CMK (cell line): ENCODE measurements around the gene MARK2.

ENCODE experiments used
- DNase-seq: peaks from one replicate; pipeline ENCODE4 v3.0.0-alpha.2; 2010; ENCODE audit warnings: low read depth

MARK2 gene

DNA sequence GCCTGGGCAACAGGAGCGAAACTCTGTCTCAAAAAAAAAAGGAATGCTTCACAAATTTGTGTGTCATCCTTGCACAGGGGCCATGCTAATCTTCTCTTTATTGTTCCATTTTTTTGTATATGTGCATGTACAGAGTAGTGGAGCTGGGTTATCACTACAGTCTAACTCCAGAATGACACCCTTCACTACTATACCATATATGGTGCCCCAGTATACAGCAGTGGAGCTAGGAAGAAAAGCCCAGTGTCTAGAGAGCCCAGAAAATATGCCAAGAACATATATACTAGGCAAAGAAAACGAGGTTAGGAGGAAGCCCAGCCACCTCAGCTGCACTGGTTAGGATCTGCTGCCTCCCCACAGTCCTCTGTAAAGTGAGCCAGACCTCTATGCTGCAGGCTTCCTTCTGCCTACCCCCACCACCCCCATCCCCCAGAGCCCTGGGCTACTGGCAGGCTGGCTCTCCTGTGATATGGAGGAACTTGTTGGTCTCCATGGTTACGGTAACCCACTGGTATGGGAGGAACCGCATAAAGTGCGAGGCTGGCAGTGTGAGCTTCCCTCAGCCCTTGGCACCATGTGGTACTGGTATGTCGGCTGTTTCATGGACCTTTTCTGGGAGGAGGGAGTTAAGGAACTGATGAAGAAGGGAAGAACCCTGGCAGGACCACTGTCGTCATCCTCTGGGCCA is 43.8 kb downstream of the MARK2 start:
- peak; percentile 60 for DNase-seq

DNA sequence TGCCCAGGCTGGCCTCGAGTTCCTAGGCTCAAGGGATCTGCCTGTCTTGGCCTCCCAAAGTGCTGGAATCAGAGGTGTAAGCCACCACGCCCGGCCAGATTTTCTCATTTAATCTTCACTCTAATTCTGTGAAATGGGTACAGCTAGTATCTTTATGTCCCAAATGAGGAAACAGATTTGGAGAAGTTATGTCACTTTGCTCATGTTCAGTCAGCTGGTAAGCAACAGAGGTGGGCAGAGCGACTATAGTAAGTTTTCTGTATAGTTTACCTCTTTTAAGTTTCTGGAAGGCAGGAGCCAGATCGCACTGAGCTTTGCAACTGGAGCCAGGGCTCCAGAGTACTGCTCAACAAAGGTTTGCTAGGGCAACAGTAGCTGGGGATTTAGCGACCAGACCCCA is 44.9 kb downstream of the MARK2 start:
- no peak for DNase-seq

DNA sequence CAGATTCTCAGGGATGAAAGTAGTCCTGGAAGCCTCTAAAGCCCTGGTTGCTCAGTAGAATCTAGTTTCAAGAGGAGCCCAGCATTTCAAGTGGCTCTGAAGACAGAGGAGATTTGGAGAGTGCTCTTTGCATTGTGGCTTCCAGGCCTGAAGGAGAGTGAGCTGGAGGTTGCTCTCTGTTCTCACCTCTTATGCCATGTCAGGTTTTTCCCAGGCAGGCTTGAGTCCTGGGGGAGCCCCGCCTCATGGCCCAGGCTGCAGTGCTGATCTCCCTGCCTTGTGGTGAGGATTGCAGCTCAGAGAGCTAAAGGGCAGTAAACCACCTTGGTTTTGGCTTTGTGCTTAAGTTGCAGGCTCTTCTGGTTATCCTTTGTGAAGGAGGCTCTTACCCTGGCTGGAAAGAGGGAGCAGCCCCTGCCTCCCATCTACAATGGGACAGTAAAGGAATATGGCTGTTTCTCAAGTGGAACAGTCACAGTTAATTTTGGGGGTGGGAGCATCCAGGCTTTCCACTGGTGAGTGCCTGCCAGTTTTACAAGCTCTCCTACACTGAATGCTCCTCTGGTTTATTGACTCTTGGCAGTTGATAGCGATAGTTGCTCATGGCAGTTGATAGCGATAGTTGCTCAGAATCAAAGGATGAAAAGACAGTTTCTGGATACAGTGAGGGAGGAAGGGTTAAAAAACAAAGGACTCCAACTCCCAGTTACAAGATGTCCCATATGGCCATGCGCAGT is 45.5 kb downstream of the MARK2 start:
- DNase-seq: no peak

DNA sequence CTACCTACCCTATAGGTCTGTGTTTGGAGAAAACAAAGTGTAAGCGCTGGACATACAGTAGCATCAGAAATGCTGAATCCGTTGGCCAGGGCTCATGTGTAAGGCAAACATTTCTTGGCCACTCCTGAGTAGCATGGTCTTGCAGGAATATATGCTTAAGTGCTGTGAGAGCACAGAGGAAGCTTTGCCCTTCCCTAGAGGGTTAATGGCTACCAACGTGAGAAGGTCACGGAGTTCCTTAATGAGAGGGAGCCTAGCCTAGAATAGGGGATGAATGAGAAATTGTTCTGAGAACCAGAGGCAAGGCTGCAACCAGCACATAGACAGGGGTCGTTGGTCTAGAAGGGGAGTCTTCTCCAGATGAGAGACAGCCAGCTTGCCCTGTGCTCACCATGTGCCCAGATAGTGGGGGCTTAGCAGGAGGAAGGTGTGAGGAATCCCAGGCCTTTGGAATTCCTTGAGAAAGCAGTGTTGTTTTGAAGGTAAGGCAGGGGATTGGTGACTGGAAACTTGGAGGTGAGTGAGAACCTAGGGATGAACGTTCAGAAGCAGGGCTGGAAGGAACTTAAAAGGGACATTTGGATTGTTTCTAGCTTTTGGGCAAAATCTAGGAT is 48.6 kb downstream of the MARK2 start:
- no peak for DNase-seq

DNA sequence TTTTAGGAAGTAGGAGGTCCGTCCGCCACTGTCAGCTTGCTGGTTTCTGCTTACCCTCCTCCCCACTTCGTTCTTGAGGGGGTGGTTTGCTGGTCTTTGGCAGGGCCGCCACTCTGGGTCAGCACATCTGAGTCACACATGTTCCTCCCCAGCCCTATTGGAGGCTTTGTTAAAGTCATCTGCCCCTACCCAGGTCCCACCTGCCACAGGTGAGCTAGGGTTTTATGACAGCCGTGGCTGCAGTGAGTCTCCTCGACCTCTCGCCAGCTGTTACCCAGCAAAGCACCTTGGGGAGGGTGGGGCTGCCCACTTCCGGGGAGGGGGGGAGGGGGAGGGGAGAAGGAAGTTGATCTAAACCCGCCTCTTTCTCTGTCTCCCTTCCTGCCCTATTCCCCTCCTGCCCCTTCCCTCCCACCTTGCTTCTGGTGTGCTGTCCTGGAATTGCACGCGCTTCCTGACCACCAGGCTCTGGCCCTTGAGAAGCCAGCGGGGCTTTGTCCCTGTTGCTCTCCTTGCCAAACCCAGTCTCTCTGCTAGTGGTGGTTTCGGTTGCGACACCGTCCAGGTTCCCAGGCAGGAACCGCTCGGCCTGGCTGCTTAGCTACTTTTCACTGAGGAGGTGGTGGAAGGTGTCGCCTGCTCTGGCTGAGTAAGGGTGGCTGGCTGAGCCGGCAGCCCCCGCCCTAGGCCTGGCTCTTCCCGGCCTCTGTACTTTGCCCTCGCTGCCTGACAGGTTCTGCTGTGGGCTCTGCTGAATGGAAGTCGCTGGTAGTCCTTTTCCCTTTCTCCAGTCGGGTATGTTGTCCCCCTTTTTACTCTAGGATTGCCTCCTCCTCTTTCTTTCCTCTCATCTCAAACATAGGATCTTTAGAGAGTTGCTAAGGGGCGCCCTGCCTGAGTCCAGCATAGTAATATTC is 49.5 kb downstream of the MARK2 start:
- no peak for DNase-seq

DNA sequence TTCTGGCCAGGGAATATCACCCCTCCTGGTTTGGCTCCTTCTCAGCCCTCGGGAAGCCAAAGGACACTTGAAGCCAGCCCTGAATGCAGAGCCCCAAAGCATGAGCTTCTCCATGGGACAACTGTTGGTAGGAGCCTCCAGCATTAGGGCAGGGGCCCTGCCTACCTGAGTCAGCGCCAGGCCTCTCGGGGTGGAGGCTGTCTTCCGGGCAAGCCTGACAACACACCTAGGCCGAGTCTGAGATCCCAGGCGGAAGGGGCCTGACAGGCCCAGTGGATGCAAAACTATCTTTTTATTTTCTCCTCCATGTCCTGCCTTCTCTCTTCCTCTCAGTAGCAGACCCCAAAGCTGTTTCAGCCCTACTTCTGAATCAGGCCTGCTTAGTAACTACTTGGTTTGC is 50.4 kb downstream of the MARK2 start:
- DNase-seq: no peak

DNA sequence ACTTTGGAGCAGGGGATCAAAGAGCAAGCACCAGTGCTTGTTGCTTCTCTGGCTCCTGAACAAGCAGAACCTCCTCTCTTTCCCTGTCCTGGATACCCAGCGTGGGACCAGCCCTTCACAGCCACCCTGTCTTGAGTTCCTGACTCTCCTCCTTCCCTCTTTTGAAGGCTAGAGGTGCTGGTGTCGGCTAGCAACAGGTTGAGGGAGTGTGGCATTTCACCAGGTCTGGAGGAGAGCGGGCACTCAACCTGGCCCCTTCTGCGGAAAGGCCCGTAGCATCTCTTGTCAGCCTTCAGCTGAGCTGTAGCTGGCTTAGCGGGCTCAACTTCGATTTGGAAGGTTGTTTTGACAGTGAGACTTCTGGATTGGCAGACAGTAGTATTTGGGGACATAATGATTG is 51.5 kb downstream of the MARK2 start:
- DNase-seq: no peak

DNA sequence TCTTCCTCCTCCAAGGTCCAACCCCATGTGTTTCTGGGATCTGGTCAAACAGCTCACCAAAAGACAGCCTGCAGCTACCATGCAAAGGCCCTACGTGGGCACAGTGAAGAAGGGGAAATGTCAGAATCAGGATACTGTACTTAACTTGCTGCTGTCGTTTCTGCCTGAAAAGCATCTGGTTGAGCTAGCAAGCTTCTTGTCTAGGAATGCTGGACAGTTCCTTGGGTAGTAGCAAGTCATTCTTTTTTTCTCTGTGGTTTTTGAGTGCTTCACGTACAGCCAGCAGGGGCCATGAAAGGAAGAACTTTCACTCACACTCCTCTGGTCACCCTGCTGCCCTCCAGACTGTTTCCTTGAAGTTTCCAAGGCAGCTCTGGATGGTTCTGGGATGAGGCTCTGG is 53.3 kb downstream of the MARK2 start:
- no peak for DNase-seq

DNA sequence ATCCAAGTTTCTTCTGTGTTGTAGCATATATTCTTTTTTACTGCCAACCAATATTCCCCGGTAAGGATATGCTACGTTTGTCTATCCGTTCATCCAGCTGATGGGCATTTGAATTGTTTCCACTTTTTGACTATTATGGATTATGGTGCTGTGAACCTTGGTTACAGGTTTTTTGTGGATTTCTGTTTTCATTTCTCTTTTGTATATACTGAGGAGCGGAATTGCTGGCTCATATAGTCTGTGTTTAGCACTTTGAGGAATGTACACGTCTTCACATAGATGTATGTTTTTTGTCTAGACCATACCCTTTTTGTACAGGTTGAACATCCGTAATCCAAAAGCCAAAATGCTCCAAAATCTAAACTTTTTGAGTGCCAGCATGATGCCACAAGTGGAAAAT is 54.4 kb downstream of the MARK2 start:
- no peak for DNase-seq

DNA sequence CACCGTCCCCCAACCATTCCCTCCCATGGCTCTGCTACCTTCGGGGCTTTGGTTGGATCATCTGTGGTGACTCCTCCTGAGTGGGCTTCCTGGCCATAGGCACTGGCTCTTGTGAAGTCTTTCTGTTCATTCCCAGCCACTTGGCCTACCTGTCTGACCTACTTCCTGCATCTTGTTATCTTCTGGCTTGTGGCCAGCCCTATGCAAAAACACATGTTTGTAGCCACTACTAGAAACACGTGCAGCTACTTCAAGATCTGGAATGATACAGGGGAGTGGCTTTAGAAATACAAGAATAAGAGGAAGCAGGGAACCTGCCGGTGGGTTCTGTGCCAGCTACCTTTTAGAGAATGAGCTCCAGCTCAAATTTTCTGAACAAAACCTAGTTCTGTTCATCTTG is 57.2 kb downstream of the MARK2 start:
- no peak for DNase-seq

DNA sequence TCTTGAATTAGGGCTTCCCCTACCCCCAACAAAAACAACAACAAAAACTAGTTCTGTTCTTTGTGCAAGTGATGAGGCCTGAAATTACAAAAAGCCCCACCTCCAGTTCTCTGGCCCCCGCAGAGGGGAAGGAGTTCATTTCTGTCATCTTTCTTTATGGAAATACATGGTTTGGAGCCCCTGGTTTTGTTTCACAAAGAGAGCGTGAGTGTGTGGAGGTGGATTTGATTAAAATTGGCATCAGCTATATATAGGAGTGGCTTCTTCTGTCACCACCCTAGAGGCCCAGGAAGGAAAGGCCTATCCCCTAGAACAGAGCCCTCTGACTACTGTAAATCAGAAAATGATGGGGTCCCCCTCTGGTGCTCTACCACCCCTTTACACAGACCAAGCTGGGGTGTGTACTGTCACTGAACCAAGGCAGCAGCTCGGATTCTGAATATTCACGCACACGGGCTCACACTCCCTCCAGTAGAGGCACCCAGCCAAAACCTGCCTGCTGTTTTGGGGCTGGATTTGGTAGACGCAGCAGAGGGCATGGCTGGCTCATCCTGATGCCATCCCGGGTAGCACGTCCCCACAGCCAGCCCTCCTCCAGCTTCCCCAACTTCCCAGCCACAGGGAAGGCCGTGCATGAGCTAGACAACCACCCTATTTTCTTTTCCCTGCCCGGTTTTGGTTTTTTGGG is 58.7 kb downstream of the MARK2 start:
- DNase-seq: no peak

DNA sequence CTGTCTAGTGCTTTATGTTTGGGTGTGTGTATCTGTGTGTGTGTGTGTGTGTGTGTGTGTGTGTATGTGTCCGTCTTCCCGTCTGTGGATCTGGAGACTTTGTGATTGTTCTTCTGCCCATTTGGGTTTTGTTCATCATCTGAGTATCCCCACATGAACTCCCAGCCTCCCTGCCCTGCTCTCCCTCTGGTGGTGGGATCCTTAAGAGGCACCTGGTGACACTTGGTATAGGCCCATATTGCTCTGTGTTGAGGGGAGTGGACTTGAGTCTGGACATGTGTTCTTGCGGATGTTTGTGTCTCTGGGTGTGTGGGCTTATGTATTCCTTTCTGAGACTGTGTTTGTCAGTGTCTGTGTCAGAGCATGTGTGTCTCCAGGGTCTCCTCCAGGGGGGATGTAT is 62.8 kb downstream of the MARK2 start:
- DNase-seq: no peak

DNA sequence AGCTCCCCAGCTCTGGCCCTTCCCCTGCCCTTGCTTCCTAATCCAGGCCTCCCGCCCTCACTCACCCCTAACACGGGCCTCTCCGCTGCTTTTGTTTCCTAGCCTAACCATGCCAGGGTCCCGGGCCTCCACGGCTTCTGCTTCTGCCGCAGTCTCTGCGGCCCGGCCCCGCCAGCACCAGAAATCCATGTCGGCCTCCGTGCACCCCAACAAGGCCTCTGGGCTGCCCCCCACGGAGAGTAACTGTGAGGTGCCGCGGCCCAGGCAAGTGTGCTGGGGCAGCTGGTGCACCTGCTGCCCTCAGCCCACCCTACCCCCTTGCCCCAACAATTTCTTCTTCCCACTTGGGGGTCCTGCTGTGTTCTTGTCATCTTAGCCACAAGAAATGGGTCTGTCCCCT is 65.0 kb downstream of the MARK2 start:
- DNase-seq: no peak

DNA sequence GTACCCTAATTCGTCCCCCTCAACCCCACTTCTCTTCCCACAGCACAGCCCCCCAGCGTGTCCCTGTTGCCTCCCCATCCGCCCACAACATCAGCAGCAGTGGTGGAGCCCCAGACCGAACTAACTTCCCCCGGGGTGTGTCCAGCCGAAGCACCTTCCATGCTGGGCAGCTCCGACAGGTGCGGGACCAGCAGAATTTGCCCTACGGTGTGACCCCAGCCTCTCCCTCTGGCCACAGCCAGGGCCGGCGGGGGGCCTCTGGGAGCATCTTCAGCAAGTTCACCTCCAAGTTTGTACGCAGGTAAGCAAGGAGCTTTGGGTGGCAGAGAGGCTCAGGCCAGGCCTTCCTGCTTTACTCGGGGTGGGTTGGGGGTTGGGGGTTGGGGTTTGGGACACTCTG is 65.8 kb downstream of the MARK2 start:
- no peak for DNase-seq

DNA sequence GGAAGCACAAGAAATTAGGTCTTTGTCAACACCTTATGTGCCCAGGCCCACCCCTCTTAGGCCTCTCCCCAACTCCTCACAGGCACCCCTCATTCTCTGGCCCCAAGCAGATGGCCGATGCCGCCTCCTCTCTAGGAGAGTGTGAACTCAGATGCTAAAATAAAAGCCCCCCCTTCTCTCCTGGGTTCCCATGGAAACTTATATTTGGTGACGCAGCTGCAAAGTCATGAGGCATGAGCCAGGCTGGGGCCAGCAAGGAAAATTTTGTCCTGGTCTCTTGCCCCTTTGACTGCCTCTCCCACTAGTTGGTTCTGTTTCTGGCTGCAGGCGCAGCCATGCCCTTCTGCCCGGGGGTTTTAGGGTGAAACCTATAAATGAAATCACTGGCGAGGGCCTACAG is 66.3 kb downstream of the MARK2 start:
- DNase-seq: no peak

DNA sequence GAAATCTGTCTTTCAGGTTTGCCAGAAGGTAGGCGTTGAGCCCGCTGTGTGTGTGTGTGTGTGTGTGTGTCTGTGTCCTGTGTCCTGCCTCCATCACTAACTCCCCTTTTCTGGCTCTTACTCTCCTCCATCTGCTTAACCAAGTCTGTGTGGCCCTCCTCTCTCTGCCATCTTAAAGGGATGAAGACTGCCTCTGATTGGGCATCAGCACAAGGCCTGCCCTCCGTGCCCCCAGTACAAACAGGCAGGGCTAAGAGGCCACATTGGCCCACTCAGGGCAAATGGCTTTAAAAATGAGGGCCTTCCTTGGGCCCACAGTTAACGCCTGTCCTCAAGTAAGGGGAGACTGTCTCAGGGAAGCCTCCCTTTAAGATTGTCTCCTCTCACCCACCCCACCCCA is 67.2 kb downstream of the MARK2 start:
- no peak for DNase-seq

DNA sequence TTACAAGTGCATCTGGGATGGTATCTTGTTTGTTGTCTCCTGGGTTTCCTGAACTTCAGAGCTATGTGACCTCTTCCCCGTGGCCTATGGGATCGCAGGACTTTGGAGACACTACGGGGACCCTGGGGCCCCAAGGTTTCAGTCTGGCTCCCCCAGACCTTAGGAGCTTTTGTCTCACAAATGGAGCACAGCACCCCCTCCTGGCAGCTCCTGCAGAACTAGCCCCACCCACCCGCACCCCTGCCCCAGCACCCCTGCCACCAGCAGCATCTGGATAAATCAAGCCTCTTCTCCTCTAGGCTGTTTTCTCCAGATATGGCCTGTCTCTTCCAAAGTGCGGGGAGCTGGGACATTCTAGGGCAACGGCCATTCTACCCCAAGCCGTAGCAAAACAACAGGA is 67.7 kb downstream of the MARK2 start:
- no peak for DNase-seq

DNA sequence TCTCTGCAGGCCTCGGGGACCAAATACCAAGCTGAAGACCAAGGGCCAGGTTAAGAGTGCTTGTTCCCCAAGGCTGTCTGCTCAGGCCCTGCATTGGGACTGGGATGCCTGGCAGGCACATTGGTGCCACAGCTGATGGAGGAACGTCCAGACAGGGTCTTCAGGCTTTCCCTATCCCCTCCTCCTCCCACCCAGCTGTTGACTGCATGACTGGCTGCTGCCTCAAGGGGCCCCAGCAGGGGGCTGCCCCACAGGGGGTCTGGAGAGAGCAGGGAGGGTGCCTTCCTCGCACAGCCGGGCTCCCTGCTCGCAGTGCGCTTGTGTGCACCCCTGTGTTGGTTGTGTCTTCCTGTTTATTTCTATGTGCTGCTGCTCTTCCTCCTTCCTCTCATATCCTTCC is 68.2 kb downstream of the MARK2 start:
- DNase-seq: no peak

DNA sequence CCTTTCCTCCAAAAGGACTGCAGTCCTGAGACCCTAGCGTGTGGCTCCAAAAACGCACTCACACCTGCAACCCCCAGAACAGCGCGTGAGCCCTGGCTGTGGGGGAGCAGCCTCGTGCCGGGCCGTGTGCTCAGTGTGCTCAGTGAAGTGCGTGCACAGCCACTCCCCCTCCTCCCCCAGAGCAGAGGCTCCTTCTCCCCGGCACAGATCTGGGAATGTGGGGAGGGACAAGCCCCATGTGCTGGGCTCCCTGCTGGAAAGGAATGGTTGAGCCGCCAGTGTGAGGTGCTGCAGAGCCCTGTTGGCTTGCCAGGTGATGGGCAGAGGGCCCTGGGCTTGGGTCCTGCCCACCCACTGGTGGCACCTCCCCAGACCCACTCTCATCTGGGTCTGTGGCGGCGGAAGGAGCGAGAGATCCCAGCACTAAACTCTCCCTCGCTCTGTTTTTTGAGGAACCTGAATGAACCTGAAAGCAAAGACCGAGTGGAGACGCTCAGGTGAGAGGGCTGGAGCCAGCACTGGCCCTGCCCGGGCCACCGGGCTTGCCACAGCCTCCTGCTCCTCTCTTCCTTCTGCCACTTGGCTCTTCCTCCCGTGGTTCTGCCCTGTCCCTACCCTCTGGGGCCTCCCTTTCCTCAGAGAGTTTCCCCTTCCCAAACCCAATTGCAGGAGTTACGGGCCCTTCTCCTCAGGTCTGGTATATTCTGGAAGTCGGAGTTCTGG is 69.1 kb downstream of the MARK2 start:
- DNase-seq: no peak

DNA sequence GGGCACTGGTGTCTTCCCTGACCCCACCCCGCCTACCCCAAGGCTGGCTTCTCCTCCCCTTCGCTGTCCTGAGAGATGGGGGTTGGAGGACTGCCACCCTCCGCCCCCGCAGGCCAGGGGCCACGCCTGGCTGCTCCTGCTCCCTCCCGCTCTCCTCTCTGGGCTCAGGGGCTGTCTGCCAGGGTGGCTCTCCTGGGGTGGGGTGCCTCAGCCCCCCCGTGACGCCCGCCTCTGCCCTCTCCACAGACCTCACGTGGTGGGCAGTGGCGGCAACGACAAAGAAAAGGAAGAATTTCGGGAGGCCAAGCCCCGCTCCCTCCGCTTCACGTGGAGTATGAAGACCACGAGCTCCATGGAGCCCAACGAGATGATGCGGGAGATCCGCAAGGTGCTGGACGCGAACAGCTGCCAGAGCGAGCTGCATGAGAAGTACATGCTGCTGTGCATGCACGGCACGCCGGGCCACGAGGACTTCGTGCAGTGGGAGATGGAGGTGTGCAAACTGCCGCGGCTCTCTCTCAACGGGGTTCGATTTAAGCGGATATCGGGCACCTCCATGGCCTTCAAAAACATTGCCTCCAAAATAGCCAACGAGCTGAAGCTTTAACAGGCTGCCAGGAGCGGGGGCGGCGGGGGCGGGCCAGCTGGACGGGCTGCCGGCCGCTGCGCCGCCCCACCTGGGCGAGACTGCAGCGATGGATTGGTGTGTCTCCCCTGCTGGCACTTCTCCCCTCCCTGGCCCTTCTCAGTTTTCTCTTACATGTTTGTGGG is 69.9 kb downstream of the MARK2 start:
- no peak for DNase-seq
